GM12872 (cell line): ENCODE data around the gene ARHGAP6.

Experiments
- CTCF ChIP-seq: IDR thresholded peaks from 3 replicates; pipeline ENCODE4 v1.5.1; 2011; ENCODE audit warnings: low read depth, mild to moderate bottlenecking, low read length, moderate library complexity; ENCODE audit not compliant: insufficient read depth

Gene ARHGAP6

DNA sequence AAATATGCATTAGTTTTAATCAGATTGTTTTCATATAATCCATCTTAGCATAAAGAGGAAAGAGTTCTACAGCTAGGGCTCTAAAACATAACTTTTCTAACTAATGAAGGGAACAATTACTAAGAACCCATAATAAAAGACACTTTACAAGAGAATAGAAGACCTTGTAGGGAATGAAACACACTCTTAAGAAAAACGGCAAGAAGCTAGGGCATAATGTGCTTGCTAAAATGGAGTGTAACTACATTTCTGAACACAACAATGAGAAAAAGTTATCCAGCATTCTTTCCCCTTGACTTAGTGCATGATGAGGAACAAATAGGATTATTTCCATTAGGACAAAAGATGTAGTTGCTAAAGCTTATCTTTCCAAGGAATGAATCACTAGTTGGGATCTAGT, 54.6 kb downstream of the ARHGAP6 start:
- no peak for TF ChIP-seq CTCF

DNA sequence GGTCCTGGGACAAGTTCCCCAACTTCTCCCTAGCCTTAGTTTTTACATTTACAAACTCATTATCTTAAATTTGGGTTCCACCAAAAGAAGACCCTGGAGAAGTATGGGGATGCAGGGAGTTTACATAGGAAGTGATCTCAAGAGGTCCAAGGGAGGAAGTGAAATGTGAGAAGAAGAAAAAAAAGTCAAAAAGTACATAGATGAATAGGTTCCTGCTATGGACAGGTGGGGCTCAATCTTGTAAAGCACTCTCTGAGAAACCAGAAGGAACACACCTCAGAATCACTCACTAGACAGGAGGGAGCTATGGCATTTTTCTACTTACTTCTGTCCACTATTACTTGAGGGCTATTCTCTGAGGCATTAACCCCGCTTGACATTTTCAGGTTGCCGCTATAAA, 56.6 kb downstream of the ARHGAP6 start:
- no peak for TF ChIP-seq CTCF

DNA sequence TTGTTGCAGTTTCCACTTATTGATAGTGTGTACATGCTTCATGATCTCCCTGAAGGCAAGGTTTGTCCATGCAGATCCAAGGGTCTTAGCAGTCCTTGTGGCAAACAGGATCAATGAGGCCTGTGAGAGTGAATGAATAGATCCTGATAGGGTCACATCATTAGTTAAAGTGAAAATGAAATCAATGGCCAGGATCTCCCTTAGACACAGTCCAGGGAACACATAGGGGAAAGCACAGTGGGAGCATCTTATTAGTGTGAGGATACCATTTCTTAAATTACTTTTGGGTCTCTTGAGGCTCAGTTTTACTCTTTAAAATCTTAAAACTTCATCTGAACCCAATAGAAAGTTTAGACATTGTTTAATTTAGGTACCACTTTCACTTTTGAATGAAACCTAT, 59.3 kb downstream of the ARHGAP6 start:
- no peak for TF ChIP-seq CTCF

GRCh38 chrX:11600578-11600977, 65.1 kb downstream of the ARHGAP6 start:
- TF ChIP-seq CTCF, result no peak

GRCh38 chrX:11597479-11597878, 68.2 kb downstream of the ARHGAP6 start:
- no peak for TF ChIP-seq CTCF

- TF ChIP-seq CTCF, result no peak
These were observed 73.9 kb downstream of the ARHGAP6 start for GRCh38 chrX:11591723-11592346.

GRCh38 chrX:11589641-11590040, 76.1 kb downstream of the ARHGAP6 start:
- TF ChIP-seq CTCF, result no peak
